ENCODE measurements around the gene NBPF1.
A peak's percentile ranks its signal among the peaks of the same experiment; 100 is the strongest.
"Not testable (repeated sequence)": the region's sequence is repeated elsewhere in the genome, so short reads cannot be mapped to it uniquely, and the experiment has no call there.

NBPF1 gene

DNA sequence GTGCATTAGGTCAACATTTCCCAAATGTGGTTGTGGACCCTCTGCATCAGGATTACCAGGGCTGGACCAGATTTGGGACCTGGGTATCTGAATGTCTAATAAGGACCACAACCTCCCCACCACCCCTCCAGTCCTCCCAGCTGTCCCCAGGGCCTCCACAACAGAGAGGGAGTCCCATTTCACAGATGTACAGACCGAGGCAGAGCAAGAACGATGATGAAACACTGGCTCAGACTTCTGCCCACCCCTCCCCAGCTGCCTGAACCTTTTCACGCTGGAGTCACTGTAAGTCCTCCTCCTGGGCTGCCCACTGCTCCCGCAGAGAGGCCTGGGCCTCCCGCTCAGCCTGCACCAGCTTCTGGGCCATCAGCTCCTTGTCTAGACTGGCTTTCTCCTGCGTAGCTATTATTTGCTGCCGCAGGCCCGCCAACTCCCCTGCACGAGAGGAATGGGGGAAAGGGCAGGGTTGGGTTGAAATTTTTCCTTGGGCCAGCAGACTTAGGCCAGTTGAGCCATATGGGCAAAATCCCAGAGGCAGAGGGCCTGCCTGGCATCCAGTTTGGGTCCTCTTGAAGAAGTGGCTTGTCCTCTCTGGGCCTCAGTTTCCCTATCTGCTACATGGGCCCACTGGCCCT is 8.4 kb upstream of the NBPF1 start:
- DNase-seq (ENCODE audit: low spot score), result not testable (repeated sequence)

GRCh38 chr1:16621300-16621658 is 7.9 kb upstream of the NBPF1 start:
- no peak for DNase-seq (ENCODE audit: low spot score)

GRCh38 chr1:16619803-16620501 is 6.6 kb upstream of the NBPF1 start:
- DNase-seq (ENCODE audit: low spot score), result peak; percentile 63

GRCh38 chr1:16618719-16619118 is 5.4 kb upstream of the NBPF1 start:
- no peak for DNase-seq (ENCODE audit: low spot score)

GRCh38 chr1:16617778-16618580 is 4.6 kb upstream of the NBPF1 start:
- no peak for DNase-seq (ENCODE audit: low spot score)

DNA sequence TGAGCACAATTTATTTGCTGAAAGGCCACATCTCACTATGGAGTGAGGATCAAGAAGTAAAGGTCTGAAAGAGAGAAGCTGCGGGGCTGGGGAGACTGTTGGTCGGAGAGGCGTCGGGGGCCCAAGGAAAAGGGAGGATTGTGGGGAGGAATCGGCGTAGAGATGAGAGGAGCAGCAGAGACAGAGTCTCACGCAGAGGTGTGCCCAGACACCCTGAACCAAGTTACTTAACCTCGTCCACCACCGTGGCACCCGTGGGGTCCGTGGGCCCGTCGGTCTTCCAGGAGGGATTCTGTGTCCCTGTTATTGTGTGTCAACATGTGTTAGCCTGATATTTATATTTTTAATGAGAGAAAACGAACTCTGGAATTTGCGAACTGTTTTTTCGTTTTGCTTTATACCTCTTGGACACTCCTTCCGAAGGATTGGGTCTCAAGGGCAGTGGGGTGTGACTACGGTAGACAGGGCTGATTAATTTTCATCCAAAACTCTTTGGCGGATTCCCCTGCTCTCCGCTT is 3.8 kb upstream of the NBPF1 start:
- DNase-seq (ENCODE audit: low spot score), result no peak

GRCh38 chr1:16615253-16616252 is 2.2 kb upstream of the NBPF1 start:
- DNase-seq (ENCODE audit: low spot score), result no peak

GRCh38 chr1:16614361-16615252 is 1.2 kb upstream of the NBPF1 start:
- DNase-seq (ENCODE audit: low spot score), result no peak

GRCh38 chr1:16612332-16613172 is 812 bp downstream of the NBPF1 start:
- peak; percentile 90 for DNase-seq (ENCODE audit: low spot score)

DNA sequence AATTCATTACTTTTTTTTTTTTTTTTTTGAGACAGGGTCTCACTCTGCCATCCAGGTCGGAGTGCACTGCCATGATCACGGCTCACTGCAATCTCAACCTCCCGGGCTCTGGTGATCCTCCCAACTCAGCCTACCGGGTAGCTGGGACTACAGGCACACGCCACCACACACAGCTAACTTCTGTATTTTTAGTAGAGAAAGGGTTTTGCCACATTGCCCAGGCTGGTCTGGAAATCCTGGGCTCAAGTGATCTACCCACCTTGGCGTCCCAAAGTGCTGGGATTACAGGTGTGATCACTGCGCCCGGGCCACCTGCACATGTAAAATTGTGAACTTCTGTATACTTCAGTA is 1.4 kb downstream of the NBPF1 start:
- not testable (repeated sequence) for DNase-seq (ENCODE audit: low spot score)

GRCh38 chr1:16611164-16611563 is 2.2 kb downstream of the NBPF1 start:
- DNase-seq (ENCODE audit: low spot score), result not testable (repeated sequence)

DNA sequence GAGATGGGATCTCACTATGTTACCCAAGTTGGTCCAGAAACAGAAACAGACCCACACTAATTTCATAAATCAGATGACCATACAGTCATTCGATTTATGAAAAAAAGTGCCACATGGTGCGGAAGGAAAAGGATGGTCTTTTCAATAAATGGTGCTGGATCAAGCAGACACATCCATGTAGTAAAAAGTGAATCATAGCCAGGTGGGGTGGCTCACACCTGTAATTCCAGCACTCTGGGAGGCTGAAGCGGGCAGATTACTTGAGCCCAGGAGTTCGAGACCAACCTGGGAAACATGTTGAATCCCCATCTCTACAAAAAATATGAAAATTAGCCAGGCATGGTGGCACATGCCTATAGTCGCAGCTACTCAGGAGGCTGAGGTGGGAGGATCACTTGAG is 2.8 kb downstream of the NBPF1 start:
- DNase-seq (ENCODE audit: low spot score), result not testable (repeated sequence)

- not testable (repeated sequence) for DNase-seq (ENCODE audit: low spot score)
Measured at GRCh38 chr1:16609761-16610160, 3.6 kb downstream of the NBPF1 start.

DNA sequence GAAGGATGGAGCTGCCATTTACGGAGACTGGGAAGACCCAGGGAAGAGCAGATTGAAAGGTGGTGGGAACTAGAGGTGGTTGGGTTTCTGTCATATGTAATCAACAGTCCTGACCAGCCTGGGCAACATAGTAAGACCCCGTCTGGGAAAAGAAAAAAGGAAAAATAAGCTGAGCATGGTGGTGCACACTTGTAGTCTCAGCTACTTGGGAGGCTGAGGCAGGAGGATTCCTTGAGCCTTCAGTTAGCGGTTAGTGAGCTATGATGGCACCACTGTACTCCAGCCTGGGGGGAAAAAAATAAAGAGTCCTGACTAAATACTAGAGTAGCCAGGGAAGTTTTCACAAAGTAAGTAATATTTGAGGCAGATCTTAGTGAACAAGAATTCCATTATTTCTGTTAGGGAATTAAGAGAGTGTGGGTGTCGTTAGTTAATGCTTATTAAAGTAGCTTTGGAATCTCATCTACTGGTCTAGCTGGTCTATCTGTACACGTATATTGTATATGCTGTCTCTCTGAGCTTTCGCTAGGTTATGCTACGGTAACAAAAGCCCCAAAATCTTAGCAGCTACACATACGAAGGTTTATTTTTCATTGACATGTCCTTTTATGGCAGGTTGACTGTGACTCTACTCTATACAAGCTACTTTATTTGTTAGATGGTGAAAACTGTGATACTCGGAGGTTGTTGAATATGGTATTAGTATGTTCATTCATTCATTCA is 4.4 kb downstream of the NBPF1 start:
- DNase-seq (ENCODE audit: low spot score), result no peak

- DNase-seq (ENCODE audit: low spot score), result not testable (repeated sequence)
Measured at GRCh38 chr1:16607853-16608815, 5.2 kb downstream of the NBPF1 start.

DNA sequence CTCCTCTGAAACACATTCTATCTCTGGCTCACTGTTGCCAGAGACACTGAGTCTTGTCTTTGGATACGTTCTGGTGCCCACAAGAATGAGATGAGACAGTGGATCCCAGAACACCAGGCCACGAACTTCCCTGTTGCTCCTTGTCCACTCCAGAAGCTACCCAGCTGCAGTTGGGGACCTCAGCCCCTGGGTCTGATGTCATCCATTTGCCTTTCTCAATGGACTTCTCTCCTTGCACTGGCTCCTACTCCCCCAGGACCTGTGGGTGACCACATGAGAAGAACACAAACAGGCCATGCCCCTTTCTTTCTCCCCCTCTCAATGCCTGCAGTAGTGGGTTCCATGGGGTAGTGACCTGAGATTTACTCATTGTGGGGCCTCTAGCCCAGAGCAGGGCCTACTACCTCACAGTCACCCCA is 5.9 kb downstream of the NBPF1 start:
- DNase-seq (ENCODE audit: low spot score), result no peak

- not testable (repeated sequence) for DNase-seq (ENCODE audit: low spot score)
Measured at GRCh38 chr1:16606666-16607432, 6.5 kb downstream of the NBPF1 start.

Measured in cerebellar cortex (tissue), 1 donor.